ENCODE measurements around the gene ULK3. TPM values are rescaled to one million over a fixed set of nuclear protein-coding genes. Genes with fewer than 3 reads are reported as not detected.

Gene ULK3
- total RNA-seq, 1 donor from 2014 or later = 40.3 TPM

- Histone ChIP-seq H3K9me3 (no peaks in the 10 kb centered on the region), H3K36me3 (no peaks in the 10 kb centered on the region), H3K4me1 (peaks cover 72% of the 10 kb centered on the region), H3K27me3 (ENCODE audit: low read depth) (no peaks in the 10 kb centered on the region), H3K27ac (peak overlapping the region; percentile 98), H3K4me3 (peak overlapping the region; percentile 9)
- peak; percentile 74 for DNase-seq
- ATAC-seq = peak; percentile 16 to 38
- TF ChIP-seq, protein P1, sequence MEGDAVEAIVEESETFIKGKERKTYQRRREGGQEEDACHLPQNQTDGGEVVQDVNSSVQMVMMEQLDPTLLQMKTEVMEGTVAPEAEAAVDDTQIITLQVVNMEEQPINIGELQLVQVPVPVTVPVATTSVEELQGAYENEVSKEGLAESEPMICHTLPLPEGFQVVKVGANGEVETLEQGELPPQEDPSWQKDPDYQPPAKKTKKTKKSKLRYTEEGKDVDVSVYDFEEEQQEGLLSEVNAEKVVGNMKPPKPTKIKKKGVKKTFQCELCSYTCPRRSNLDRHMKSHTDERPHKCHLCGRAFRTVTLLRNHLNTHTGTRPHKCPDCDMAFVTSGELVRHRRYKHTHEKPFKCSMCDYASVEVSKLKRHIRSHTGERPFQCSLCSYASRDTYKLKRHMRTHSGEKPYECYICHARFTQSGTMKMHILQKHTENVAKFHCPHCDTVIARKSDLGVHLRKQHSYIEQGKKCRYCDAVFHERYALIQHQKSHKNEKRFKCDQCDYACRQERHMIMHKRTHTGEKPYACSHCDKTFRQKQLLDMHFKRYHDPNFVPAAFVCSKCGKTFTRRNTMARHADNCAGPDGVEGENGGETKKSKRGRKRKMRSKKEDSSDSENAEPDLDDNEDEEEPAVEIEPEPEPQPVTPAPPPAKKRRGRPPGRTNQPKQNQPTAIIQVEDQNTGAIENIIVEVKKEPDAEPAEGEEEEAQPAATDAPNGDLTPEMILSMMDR (IDR thresholded peaks at IDR 0.05) = no peak
- intact Hi-C loops (cut with DNase I) = no loop called here
Measured at GRCh38 chr15:74869726-74870407, 26.9 kb upstream of the ULK3 start.

GRCh38 chr15:74869372-74869725 is 26.4 kb upstream of the ULK3 start:
- no peaks in the 10 kb centered on the region for H3K27me3 ChIP-seq (ENCODE audit: low read depth)
- H3K9me3 ChIP-seq = no peaks in the 10 kb centered on the region
- intact Hi-C loops (cut with DNase I) = no loop called here
- H3K36me3 ChIP-seq = no peaks in the 10 kb centered on the region
- H3K27ac ChIP-seq = peak overlapping the region; percentile 98
- no peak overlapping the region for H3K4me3 ChIP-seq
- peaks cover 72% of the 10 kb centered on the region for H3K4me1 ChIP-seq
- DNase-seq = no peak
- peak in 1 of 2 donors; percentile 0 for ATAC-seq
- TF ChIP-seq, protein P1 (IDR thresholded peaks at IDR 0.05) = no peak

- ATAC-seq (peak; percentile 34 to 47), DNase-seq (peak; percentile 72)
- peaks cover 75% of the 10 kb centered on the region for H3K4me1 ChIP-seq
- H3K9me3 ChIP-seq = no peaks in the 10 kb centered on the region
- intact Hi-C loops (cut with DNase I) = no loop called here
- TF ChIP-seq, protein P1 (IDR thresholded peaks at IDR 0.05) = no peak
- no peaks in the 10 kb centered on the region for H3K36me3 ChIP-seq
- H3K27ac ChIP-seq = peak overlapping the region; percentile 98
- H3K4me3 ChIP-seq = no peak overlapping the region
- H3K27me3 ChIP-seq (ENCODE audit: low read depth) = no peaks in the 10 kb centered on the region
Measured at GRCh38 chr15:74868059-74868458, 25.1 kb upstream of the ULK3 start.

DNA sequence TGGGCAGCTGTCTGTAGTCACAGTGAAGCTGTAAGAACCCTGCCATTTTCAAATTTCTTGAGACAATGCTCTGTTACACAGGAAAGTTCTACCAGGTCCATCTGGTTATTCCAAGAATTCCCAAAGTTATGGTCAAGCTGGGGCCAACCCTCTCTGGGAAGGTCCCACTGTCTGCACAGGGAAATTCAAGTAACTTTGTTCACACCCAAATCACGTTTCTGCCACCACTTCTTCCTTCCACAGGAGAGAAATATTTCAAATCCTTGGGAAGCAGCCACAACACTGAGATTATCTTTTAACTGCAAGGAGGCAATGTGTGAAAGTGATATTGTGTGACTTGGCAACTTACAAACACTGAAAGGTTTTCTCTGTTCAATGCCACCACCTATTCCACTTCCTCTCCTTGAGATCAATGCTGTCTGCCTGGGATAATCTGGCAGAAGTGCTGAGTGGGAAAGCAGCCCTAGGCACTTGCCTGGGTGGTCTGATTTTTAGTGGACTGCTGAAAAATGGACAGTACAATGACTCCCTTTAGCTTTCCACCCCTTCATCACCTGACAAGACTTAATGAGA is 24.6 kb upstream of the ULK3 start:
- H3K9me3 ChIP-seq = no peaks in the 10 kb centered on the region

GRCh38 chr15:74866090-74866489 is 23.1 kb upstream of the ULK3 start:
- DNase-seq = no peak
- no peak overlapping the region for H3K4me3 ChIP-seq
- TF ChIP-seq, protein P1 (IDR thresholded peaks at IDR 0.05) = no peak
- no peaks in the 10 kb centered on the region for H3K9me3 ChIP-seq
- intact Hi-C loops (cut with DNase I) = no loop called here
- no peaks in the 10 kb centered on the region for H3K27me3 ChIP-seq (ENCODE audit: low read depth)
- H3K4me1 ChIP-seq = peaks cover 64% of the 10 kb centered on the region
- peak overlapping the region; percentile 10 for H3K27ac ChIP-seq
- ATAC-seq = peak in 1 of 2 donors; percentile 50
- peaks cover 4% of the 10 kb centered on the region for H3K36me3 ChIP-seq

More for the DNA sequence above, 24.6 kb upstream of the ULK3 start:
- DNase-seq (no peak), ATAC-seq (no peak)
- Histone ChIP-seq H3K27ac (peak overlapping the region; percentile 98), H3K27me3 (ENCODE audit: low read depth) (no peaks in the 10 kb centered on the region), H3K36me3 (no peaks in the 10 kb centered on the region), H3K4me1 (peaks cover 78% of the 10 kb centered on the region), H3K4me3 (no peak overlapping the region)
- TF ChIP-seq, protein P1 (IDR thresholded peaks at IDR 0.05) = no peak
- intact Hi-C loops (cut with DNase I) = no loop called here

Data from lower lobe of right lung (tissue), 2 donors.